HepG2 (cell line): ENCODE results near the gene E2F1. TPM values are rescaled to one million over a fixed set of nuclear protein-coding genes. Genes with fewer than 3 reads are reported as not detected.

Experiments used
- MLLT10 ChIP-seq: sonication (generic); formaldehyde crosslinking; IDR thresholded peaks from 2 replicates; pipeline ENCODE4 v1.4.0; 2020; ENCODE audit warnings: missing genetic modification reagents
- MXI1 ChIP-seq: IDR thresholded peaks from 3 replicates; pipeline ENCODE4 v1.6.1; 2012; ENCODE audit warnings: low read depth, low read length, inconsistent platforms, borderline replicate concordance
- NCOR1 ChIP-seq: fragments of 200-600 bp; sonication (generic); IDR thresholded peaks from 2 replicates; pipeline ENCODE4 v1.7.0; 2017; ENCODE audit warnings: antibody characterized with exemption, low read length, borderline replicate concordance
- PATZ1 ChIP-seq: sonication (generic); formaldehyde crosslinking; IDR thresholded peaks from 2 replicates; pipeline ENCODE4 v1.4.0; 2020; ENCODE audit warnings: missing genetic modification reagents
- RBFOX2 ChIP-seq: fragments of 200-400 bp; formaldehyde crosslinking; IDR thresholded peaks from 2 replicates; pipeline ENCODE4 v1.6.1; 2017; ENCODE audit warnings: low read depth, mild to moderate bottlenecking, low read length
- SALL1 ChIP-seq: sonication (generic); formaldehyde crosslinking; IDR thresholded peaks from 2 replicates; pipeline ENCODE4 v1.8.0; 2022; ENCODE audit warnings: mild to moderate bottlenecking, missing genetic modification reagents
- ZFP37 ChIP-seq: sonication (generic); formaldehyde crosslinking; IDR thresholded peaks from 2 replicates; pipeline ENCODE4 v1.4.0; 2020; ENCODE audit warnings: missing genetic modification reagents, borderline replicate concordance
- ZNF512 ChIP-seq: sonication (generic); formaldehyde crosslinking; IDR thresholded peaks from 2 replicates; pipeline ENCODE4 v1.4.0; 2020; ENCODE audit warnings: mild to moderate bottlenecking, missing genetic modification reagents
- ZNF580 ChIP-seq: IDR thresholded peaks from 2 replicates; pipeline ENCODE4 v1.6.1; 2016; ENCODE audit warnings: low read depth, borderline replicate concordance
- ZNF614 ChIP-seq: IDR thresholded peaks from 2 replicates; pipeline ENCODE4 v1.6.1; 2018; ENCODE audit warnings: missing biosample characterization, missing genetic modification reagents, inconsistent platforms, borderline replicate concordance
- ZNF616 ChIP-seq: sonication (generic); formaldehyde crosslinking; IDR thresholded peaks from 2 replicates; pipeline ENCODE4 v1.5.0; 2020; ENCODE audit warnings: low read depth, mild to moderate bottlenecking, missing genetic modification reagents
- ZNF775 ChIP-seq: sonication (generic); formaldehyde crosslinking; IDR thresholded peaks from 2 replicates; pipeline ENCODE4 v1.4.0; 2020; ENCODE audit warnings: missing genetic modification reagents, mild to moderate bottlenecking, moderate library complexity, borderline replicate concordance
- polyA plus RNA-seq, 8 experiments: library from polyadenylated mRNA; depleted of rRNA in 3 of 8; stranded (reverse) in 7 of 8; unstranded in 1 of 8; fragments of >200 nt; fragmentation: Illumina TruSeq in 4 of 8; extraction: Trizol in 4 of 8; gene quantifications; 2 replicates each; pipeline versions ENCODE4 v1.2.1 to v1.2.3, GENCODE V29; 2011 to 2016; ENCODE audit warnings: low read depth in 4 of 8, missing spikeins in 1 of 8, mixed read lengths in 1 of 8; ENCODE audit not compliant: insufficient read depth in 1 of 8
- total RNA-seq, 5 experiments: library from RNA; depleted of rRNA; stranded (reverse); fragments of >200 nt; fragmentation: Illumina TruSeq; extraction: Trizol; gene quantifications; 2 replicates each; pipeline ENCODE4 v1.2.3, GENCODE V29; 2016; ENCODE audit warnings: low read depth in 1 of 5
- TF ChIP-seq, protein P1 (sequence below): sonication (generic); formaldehyde crosslinking; IDR thresholded peaks from 2 replicates; pipeline ENCODE4 v1.5.0; 2020; ENCODE audit warnings: mild to moderate bottlenecking, missing genetic modification reagents, borderline replicate concordance
- TF ChIP-seq, protein P2 (sequence below): sonication (generic); formaldehyde crosslinking; IDR thresholded peaks from 2 replicates; pipeline ENCODE4 v1.8.0; 2022; ENCODE audit warnings: missing genetic modification reagents, mild to moderate bottlenecking, moderate library complexity, borderline replicate concordance

E2F1 gene
- total and polyA plus RNA-seq, 2 of the 13 experiments (the other 11 are each of a cell fraction or from before 2014, with no cell fraction given): 25.5 to 39.4 TPM

- TF ChIP-seq, protein P1, sequence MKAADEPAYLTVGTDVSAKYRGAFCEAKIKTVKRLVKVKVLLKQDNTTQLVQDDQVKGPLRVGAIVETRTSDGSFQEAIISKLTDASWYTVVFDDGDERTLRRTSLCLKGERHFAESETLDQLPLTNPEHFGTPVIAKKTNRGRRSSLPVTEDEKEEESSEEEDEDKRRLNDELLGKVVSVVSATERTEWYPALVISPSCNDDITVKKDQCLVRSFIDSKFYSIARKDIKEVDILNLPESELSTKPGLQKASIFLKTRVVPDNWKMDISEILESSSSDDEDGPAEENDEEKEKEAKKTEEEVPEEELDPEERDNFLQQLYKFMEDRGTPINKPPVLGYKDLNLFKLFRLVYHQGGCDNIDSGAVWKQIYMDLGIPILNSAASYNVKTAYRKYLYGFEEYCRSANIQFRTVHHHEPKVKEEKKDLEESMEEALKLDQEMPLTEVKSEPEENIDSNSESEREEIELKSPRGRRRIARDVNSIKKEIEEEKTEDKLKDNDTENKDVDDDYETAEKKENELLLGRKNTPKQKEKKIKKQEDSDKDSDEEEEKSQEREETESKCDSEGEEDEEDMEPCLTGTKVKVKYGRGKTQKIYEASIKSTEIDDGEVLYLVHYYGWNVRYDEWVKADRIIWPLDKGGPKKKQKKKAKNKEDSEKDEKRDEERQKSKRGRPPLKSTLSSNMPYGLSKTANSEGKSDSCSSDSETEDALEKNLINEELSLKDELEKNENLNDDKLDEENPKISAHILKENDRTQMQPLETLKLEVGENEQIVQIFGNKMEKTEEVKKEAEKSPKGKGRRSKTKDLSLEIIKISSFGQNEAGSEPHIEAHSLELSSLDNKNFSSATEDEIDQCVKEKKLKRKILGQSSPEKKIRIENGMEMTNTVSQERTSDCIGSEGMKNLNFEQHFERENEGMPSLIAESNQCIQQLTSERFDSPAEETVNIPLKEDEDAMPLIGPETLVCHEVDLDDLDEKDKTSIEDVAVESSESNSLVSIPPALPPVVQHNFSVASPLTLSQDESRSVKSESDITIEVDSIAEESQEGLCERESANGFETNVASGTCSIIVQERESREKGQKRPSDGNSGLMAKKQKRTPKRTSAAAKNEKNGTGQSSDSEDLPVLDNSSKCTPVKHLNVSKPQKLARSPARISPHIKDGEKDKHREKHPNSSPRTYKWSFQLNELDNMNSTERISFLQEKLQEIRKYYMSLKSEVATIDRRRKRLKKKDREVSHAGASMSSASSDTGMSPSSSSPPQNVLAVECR: peak; percentile 97
- TF ChIP-seq ZFP37 (CRISPR knock-in tag) (peak; percentile 86; the same call in 1 of the 2 replicates), RBFOX2 (peak; percentile 99), NCOR1 (no peak), ZNF512 (CRISPR knock-in tag) (0 out of 2 replicates have a peak, but pooled peaks have one; percentile 54), PATZ1 (CRISPR knock-in tag) (no peak; the same call in 1 of the 2 replicates), ZNF775 (CRISPR knock-in tag) (no peak), MXI1 (peak; percentile 51; the same call in 1 of the 3 replicates), SALL1 (CRISPR knock-in tag) (peak; percentile 79; the same call in 1 of the 2 replicates), ZNF580 (CRISPR knock-in tag) (peak; percentile 96), ZNF614 (peak; percentile 86; the same call in 1 of the 2 replicates), ZNF616 (CRISPR knock-in tag) (peak; percentile 34), MLLT10 (CRISPR knock-in tag) (no peak)
- TF ChIP-seq, protein P2, sequence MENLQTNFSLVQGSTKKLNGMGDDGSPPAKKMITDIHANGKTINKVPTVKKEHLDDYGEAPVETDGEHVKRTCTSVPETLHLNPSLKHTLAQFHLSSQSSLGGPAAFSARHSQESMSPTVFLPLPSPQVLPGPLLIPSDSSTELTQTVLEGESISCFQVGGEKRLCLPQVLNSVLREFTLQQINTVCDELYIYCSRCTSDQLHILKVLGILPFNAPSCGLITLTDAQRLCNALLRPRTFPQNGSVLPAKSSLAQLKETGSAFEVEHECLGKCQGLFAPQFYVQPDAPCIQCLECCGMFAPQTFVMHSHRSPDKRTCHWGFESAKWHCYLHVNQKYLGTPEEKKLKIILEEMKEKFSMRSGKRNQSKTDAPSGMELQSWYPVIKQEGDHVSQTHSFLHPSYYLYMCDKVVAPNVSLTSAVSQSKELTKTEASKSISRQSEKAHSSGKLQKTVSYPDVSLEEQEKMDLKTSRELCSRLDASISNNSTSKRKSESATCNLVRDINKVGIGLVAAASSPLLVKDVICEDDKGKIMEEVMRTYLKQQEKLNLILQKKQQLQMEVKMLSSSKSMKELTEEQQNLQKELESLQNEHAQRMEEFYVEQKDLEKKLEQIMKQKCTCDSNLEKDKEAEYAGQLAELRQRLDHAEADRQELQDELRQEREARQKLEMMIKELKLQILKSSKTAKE (CRISPR knock-in tag): peak; percentile 42; the same call in 1 of the 2 replicates
These were observed 22.8 kb downstream of the E2F1 start (continued) for GRCh38 chr20:33663161-33664084.
